Kidney glomerular epithelial cell (primary cell): ENCODE measurements around the gene CD99L2.
"Not testable (repeated sequence)": the region's sequence is repeated elsewhere in the genome, so short reads cannot be mapped to it uniquely, and the experiment has no call there.

ENCODE experiments used
- DNase-seq: peaks from one replicate; lab custom pipeline; 2025; lab: John Stamatoyannopoulos, UW

CD99L2 gene

DNA sequence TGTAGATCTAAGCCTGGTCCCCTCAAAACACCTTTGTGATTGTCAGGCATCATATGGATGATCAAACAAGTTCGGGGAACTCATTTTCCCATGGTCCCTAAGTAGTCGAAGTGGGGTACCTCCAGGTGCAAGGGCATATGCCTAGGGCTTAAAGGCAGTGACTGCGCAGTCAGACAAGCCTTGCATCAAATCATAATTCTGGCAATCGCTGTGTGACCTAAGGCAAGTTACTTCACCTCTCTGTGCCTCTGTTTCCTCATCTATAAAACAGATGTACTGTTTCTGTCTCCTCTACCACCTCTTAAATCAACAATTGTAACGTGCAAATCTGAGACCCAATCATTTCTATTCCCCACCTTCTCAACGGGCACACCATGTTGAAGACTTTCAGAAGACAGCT lies 1.8 kb downstream of the CD99L2 start:
- no peak for DNase-seq

DNA sequence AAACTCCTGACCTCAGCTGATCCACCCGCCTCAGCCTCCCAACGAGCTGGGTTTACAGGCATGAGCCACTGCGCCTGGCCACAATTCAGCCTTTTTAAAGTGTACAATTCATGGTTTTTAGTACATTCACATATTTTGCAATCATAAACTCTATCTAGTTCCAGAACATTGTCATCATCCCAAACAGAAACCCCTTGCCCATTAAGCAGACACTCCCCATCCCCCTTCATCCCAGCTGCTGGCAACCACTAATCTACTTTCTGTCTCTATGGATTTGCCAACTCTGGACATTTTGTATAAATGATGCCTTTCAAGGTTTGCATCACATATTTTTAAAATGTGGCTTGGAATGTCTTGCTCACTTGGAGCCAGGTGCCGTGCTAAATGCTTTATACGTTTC lies 4.5 kb downstream of the CD99L2 start:
- no peak for DNase-seq

DNA sequence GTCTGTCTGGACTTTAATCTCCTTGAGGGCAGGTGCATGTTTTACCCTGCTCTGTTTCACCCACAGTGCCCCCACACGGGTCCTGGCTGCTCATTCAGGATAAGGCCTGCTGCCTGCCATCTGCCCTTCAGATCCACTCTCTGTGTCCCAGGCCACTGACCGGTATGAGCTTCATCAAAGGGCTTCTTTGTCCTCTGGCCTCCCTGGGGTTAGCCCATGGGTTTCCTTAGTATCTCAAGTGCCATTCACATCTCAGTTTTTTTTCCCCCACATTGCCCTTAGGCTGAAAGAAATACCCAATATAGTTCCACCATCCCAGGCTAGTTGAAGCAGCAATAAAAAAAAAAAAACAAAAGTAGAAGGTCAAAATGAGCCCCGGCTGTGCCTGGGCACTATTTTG lies 9.3 kb downstream of the CD99L2 start:
- DNase-seq, result no peak

DNA sequence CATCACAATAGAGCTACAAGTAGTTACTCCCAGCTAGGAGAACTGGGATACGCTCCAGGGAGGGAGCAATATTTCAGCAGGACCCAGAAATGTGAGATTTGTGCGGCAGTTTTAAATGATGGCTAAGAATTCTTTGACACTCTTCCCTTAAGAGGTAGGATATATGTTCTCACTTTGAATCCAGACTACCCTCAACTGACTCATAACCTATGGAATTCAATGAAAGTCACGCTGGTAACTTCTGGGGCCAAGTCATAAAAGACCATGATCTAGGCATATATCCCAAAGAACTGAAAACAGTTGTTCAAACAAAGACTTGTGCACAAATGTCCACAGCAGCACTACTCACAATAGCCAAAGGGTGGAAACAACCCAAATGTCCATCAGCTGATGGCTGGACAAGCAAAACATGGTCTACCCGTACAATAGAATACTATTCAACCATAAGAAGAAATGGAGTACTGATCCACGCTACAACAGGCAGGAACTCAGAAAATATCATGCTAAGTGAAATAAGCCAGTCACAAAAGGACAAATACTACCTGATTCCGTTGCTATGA lies 10.5 kb downstream of the CD99L2 start:
- no peak for DNase-seq

DNA sequence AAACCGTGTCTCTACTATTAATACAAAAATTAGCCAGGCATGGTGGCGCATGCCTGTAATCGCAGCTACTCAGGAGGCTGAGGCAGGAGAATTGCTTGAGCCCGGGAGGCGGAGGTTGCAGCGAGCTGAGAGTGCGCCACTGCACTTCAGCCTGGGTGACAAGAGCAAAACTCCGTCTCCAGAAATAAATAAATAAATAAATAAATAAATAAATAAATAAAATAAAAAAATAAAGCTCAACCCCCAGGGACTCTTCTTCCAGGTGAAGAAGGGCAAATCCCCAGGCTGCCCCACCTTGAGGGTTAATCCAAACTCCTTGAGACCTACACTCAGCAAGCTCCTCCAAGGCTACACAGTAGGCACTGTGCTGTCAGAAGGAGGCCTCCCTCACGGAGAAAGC lies 11.2 kb downstream of the CD99L2 start:
- DNase-seq, result not testable (repeated sequence)

DNA sequence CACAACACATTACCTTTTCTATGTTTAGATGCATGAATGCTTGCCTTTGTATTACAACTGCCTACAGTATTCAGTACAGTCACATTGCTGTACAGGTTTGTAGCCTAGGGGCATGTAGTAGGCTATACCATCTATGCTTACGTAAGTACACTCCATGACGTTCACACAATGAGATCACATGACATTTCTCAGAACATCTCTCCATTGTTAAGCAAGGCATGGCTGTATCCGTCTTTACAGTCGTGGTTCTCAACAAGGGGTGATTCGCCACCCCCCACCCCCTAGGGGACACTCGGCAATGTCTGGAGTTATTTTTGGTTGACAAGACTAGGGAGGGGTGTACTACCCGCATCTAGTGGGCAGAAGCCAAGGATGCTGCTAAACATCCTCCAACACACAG lies 12.1 kb downstream of the CD99L2 start:
- no peak for DNase-seq

DNA sequence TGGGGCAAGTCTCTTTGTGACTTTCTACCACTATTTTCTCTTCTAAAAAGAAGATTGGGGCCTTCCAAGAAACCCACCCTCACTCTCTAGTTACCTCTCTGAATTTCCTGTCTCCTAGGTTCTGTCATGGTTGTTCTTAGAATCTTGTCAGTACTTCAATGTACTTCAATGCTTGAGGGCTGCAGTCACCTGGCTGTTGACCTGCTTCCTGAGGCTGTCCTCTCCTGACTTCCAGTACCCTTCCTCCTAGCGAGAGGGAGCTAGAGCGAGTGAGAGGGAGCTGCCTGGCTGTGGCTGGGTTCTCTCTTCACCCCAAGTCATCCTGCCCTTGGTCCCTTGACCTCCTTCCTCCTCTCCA lies 17.7 kb downstream of the CD99L2 start:
- no peak for DNase-seq

DNA sequence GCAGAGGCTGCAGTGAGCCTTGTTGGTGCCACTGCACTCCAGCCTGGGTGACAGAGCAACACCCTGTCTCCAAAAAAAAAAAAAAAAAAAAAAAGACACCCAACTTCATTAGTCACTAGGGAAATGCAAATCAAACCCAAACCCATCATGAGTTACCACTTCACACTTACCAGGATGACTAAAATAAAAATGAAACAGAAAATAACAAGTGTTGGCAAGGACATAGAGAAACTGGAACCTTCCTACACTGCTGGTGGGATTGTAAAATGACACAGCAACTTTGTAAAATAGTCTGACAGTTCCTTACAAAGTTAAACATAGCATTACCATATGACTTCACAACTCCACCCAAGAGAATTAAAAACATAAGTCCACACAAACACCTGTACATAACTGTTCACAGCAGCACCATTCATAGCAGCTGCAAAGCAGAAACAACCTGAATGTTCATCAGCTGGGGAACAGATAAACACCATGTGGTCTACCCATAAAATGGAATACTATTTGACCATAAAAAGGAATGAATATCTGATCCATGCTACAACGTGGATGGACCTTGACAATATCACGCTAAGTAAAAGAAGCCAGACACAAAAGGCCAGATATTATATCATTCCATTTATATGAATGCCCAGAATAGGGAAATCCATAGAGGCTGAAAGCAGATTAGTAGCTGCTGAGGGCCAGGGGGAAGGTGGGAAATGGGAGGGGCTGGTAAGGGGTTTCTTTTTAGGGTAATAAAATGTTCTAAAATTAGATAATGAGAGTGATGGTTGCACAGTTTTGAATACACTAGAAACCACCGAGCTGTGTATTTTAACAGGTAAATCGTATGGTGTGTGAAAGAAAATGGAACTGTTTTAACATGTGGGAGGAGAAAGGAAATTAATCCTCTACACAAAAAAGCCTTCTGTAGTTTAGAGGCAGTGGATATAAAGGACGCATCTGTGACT lies 18.3 kb downstream of the CD99L2 start:
- DNase-seq, result no peak

DNA sequence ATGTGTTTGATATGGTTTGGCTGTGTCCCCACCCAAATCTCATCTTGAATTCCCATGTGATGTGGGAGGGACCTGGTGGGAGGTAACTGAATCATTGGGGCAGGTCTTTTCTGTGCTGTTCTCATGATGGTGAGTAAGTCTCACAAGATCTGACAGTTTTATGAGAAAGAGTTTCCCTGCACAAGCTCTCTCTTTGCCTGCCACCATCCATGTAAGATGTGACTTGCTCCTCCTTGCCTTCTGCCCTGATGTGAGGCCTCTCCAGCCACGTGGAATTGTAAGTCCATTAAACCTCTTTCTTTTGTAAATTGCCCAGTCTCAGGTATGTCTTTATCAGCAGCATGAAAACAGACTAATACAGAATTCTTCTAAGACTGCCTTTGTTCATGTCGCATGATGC lies 22.8 kb downstream of the CD99L2 start:
- DNase-seq, result not testable (repeated sequence)

DNA sequence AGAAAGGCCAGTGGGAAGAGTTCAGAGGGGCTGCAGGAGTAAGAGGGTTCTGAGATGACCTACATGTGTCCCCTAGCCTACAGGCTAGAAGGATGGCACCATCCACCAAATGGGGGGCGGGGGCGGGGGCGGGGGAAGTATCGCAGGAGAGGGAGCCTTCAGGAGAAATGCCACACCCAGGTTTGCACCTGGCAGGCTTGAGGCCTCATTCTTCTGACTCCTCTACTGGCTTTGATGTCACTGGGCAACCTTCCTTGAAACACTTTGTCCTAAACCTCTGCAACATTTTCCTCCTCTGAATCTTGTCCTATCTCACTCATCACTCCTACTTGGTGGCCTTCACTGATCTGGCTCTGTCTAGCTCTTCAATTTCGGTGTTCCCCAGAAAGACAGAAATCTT lies 24.0 kb downstream of the CD99L2 start:
- DNase-seq, result no peak

DNA sequence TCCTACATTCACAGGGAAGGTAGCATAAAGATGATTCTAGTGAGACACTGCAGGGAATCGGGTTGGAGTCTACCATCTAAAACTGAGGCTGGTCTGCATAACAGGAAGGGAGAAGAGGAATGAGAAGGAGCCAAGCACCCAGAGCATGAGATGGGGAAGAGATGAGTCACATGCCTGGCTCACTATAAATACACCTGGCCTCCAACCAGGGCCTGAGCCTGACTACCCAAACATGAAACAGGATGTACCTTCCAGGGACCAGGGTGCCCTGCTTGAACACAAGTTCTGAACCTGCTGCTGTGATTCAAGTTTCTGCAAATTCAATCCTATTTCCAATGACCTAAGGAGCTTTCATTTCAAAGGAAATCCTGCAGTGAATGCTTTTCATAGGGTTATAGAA lies 24.9 kb downstream of the CD99L2 start:
- no peak for DNase-seq

DNA sequence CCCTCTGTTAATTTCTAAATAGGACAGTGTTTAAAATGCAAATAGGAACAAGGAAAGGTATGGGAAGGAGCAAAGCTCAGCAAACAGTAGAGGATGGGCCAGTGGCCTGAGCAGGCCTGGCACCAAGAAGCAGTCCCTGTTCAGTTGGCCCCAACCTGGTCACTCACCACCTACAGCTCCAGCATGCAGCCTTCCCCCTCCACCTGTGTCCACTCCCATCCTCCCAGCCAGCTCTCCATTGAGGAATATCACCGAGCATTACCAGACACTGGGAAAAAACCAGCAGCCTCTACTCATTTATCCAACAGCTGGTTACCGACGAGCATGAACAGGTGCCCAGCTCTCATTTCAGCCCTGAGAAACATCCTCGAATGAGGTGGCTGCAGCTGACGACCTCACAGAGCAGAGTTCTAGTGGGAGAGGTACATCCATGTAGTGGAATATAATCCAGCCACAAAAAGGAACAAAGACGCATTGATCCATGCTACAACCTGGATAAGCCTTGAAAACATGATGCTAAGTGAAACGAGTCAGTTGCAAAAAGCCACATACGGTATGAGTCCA lies 25.6 kb downstream of the CD99L2 start:
- no peak for DNase-seq

DNA sequence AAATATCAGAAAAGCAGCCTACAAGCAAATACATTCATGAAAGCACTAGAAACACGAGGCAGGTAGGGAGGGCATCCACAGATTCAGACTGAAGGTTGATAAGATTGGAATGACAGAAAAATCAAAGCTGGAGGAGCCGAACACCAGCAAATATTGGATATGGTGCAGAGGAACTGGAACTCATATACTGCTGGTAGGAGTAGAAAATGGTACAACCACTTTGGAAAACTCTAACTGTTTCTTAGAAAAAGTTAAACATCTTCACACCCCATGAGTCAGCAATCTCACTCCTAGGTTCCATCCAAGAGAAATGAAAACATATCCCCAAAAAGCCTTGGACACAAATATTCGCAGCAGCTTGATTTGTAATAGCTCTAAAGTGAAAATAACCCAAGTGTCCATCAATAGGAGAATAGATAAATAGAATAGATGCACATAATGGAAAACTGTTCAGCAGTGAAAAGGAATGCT lies 27.1 kb downstream of the CD99L2 start:
- DNase-seq, result no peak

DNA sequence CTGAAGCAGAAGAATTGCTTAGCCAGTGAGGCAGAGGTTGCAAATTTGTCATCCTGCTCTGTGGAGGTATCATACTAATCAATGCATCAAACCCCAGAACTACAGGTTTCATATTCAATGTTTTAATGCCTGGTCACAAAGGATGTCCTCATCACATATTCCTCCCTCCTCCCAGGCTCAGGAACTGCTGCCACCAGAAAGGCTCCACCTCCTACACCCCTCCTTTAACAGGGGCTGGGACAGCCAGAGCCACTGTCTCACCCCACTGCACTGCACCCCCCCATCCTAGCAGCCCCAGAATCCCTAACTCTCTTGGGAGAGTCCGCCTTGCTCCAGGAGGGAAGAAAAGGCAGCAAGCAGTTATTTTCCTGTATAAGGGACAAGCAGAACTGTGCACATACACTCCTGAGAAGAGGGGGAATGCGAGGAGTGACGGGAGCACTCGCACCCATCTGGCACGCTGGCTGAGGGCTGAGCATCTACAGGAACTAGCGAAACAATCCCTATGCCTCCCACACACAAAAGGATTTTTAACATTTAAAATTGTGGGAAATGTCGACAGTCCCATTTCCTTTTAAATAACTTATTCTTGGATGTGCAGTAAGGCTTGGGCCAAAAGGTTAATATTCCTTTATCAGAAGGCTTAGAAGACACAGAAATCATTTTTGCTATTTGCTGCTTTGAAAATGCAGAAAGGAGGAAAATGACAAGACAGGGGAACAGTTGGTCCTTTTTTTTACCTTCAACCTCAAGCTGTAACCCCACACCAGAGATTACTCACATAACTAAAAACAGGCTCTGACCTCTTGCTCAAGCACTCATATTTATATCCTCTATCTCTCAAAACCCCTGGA lies 27.8 kb downstream of the CD99L2 start:
- DNase-seq, result no peak

DNA sequence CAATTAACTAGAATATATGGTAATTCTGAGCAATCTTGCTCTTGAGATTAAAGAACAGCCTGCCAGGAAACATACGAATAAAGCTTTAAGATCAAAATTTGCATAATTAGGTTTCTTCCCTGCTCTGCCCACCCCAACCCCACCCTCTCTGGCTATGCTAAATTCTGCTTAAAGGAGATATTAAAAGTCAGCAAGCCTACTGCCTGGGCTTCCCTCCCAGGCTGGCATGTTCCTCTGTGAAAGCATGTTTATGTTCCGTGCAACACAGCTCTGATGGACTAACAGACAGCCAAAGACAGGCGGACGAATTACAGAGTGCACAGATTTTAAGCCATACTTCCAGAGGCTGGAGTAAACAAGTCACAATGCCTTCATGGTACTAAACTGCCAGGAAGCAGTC lies 28.4 kb downstream of the CD99L2 start:
- no peak for DNase-seq

DNA sequence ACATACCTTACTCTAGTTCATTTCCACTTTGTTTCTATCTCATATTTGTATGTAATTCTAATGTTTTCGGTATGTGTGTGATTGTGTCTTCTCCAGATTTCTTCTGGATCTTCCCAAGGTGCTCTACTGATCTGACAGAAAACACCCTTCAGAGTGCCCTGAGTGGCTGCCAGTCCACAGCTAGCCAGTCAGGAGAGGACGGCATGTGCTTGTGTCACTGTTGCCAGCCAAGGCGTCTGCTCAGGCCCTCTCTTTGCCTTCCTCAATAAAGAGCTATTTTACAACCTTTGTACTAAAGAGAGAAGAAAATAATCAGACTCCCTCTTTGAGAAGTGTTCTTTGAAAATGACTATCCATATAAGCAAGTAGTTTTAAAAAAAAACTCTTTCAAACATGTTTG lies 29.0 kb downstream of the CD99L2 start:
- no peak for DNase-seq

DNA sequence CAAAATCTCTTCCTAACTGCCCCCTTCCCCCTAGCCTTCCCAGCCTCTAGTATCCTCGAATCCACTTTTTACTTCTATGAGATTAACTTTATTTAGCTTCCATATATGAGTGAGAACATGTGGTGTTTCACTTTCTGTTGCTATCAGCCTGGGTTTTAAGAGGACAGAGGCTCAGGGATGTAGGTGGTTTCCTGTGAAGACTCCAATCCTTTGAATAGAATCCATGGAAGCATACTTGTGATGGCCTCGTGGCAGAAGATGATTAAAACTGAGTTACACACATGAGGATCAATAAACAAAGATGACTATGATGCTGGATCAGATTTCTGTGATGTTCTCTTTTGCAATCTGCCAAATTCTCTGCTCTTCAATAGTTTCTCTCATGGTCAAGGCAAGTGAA lies 29.8 kb downstream of the CD99L2 start:
- no peak for DNase-seq

DNA sequence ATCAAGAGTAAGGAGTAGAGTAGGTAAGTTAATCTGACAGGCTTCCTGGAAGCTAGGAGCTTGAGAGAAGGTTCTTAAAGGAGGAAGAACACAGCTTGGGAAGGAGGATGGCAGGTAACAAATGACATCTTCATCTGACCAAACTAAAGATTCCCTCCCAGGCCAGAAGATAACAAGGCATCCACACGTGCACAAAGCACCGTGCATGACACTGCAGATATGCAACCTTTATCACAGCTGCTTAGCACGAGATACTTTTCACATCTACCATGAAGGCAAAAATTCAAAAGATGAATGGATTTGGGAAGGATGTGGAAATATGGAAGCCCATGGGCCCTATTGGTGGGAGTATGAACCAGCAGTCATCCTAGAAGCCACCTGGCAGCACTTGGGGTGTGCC lies 34.3 kb downstream of the CD99L2 start:
- no peak for DNase-seq

DNA sequence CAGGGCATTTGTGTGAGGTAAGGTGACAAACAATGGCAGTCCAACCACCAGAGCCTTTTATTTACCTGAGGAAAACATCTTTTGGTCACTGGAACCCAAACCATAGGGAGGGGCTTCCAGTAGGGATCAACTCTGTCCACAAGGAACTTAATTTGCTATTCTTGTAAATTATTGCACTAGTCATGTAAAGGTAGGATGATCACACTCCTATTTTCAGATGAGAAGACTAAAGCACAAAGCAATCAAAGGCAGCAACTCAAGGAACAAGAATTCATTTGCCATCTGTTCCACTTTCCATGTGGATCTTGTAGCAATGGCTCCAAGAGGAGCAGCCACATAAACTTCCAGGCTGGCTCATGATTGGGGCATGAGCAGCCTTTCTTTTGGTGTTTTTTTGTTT lies 35.3 kb downstream of the CD99L2 start:
- no peak for DNase-seq

DNA sequence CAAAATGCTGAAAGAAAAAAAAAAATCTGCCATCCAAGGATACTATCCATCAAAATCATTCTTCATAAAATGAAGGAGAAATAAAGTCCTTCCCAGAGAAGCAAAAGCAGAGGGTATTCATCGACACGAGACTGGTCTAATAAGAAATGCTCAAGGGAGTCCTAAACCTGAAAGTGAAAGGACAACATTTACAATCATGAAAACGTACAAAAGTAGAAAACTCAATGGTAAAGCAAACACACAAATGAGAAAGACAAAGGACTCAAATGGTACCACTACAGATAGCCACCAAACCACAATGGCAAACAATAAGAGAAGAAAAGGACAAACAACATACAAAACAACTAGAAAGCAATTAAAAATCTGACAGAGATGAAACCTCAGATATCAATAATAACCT lies 41.0 kb downstream of the CD99L2 start:
- no peak for DNase-seq

DNA sequence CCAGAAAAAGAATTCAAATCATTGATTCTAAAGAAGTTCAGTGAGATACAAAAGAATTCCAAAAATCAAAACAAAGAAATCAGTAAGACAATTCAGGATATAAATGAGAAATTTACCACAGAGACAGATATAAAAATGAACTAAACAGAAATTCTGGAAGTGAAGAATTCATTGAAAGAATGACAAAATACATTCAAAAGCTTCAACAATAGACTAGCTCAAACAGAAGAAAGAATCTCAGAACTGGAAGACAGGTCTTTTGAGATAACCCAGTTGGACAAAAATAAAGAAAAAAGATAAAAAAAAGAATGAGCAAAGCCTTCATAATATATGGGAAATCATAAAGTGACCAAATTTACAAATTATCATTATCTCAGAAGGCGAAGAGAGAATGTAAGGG lies 41.7 kb downstream of the CD99L2 start:
- no peak for DNase-seq

DNA sequence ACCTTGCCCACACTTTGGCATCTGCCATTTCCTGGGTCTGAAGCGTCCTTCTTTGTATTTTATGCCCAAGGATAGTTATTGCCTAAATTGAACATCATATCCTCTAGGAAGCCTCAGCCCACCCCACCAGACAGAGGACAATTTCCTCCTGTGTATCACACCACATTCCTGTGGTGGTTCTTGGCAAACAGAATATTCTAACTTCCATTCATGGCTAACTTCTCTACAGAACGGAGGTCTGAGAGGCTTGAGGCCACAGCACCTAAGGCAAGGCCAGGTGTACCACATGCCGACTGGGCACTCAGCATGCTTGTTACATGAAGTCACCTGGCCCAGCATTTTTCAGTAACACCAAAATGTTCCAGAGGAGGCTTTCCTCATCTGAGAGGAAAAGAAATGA lies 42.4 kb downstream of the CD99L2 start:
- DNase-seq, result no peak

DNA sequence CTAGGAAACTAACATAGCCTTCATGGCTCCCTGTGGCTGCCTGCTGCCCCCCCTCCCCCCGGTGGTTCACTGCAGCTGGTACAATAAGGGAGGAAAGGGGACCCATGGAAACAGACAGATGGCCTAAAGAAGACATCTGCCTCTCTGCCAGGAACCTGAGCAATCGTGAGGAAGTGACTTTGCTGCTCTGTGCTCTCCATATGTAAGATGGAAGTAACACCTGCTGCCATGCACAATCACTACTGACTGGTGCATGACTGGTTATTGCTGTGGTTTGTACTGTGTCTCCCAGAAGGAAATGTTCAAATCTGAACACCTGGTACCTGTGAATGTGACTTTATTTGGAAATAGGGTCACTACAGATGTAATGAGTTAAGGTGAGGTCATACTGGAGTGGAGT lies 43.6 kb downstream of the CD99L2 start:
- DNase-seq, result no peak
